Measurements from ENCODE around the gene GLI3.

The GLI3 gene

DNA sequence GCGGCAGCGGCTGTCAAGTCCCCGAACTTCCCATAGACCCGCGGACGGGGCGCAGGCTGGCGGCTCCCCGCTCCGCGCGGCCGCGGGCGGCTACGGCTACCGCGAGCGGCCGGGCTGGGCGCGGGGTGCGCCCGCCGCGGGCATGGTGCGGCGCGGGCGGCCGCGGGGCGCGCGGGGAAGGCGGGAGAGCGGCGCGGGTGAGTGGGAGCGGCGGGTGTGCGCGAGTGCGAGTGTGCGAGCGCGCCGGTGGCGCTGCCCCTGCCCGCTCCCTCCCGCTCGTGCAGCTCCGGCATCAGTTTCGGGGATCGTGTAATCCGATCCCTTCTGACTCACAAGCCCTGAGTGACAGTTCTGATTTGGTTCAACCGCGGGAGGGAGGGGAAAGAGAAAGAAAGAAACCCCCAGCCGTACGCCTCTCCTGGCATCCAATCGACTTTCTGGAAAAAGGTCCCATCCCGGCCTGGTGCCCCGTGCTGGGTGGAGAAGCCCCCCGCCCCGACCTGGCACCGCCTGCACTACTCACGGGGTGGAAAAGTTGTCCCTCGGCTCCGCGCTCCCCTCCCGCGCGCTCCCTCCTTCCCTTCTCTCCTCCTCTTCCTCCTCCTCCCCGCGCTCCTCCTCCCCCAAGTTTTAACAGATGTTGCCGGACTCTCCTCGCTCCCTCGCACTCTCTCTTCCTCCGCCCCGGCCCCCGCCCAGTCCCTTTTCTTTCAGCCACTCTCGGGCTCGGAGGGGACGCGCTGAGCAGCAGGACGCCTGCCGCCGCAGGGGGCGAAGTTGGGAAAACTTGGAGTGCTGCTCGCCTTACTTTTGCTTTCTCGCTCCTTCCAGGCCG, at the start of gene GLI3:
GLI3 (minus strand) TSS at position 234 of the 835 bp plus-strand sequence. CDS start 13,956 bp downstream, outside the sequence.
- DNase-seq = peak; percentile 7

- DNase-seq = no peak
Observed at GRCh38 chr7:42285383-42285824, 48.4 kb upstream of the GLI3 start.

GRCh38 chr7:42283553-42283952, 46.5 kb upstream of the GLI3 start:
- no peak for DNase-seq

- DNase-seq = no peak
Observed at GRCh38 chr7:42278344-42278743, 41.3 kb upstream of the GLI3 start.

GRCh38 chr7:42274053-42274452, 37.0 kb upstream of the GLI3 start:
- DNase-seq = no peak

DNA sequence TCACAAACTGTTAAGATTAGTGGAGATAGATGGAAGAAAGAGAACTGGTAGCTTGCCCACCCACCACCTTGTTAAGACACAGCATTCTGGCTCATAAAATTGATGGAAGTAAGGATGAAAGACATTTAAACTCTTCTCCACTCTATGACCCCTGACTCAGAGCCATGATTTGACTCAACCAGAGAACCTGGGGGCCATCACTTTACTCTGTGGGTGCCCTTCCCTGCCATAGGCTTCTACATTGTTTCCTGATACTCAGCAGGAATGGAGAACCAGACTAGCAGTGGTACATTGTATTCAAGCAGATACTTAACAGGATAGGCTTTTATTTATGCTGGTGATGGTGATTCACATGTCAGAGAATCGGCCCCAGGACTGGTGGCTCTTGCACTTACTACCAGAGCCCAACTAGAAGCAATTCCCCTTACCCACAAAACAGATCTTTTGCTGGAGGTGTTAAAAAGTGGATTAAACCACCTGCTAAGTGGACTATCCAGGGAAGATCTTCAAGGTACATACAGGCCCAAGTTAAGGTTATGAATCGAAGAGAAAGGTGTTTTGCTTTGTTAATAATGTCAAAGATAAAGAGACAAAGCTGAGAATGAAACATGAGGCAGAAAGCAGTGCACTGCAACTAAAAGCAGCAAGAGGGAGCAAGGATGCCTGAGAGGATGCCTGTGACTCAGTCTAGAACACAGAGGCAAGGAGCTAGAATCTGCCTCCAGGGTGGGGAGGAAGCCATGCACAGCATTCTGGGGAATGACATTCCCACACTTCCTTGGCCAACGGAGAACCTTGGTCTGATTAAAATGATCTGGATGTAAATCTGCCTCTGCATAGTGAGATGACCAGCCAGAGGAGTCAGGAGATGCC, 36.0 kb upstream of the GLI3 start:
- DNase-seq = no peak

GRCh38 chr7:42269161-42269560, 32.2 kb upstream of the GLI3 start:
- DNase-seq = no peak

DNA sequence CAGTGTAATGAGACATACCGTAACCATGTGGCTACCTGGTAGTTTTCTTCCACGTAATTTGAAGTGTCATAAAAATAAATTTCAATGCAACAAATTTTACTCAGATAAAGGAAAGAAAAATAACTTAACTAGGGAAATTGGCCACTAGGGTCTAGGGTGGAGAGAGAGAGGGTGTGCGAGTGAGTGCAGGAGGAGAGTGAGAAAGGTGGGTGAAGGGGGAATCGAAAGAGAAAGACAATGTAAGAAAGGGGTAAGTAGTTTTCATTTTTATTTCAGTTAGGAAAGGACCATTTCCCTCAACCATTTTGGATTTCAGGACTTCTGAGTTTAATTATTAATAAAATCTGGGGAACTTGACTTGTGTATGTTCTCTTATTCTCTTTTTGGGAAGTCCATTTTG, 27.7 kb upstream of the GLI3 start:
- DNase-seq = no peak

- DNase-seq = no peak
Observed at GRCh38 chr7:42263971-42264370, 27.0 kb upstream of the GLI3 start.

GRCh38 chr7:42262964-42263363, 26.0 kb upstream of the GLI3 start:
- DNase-seq = no peak

DNA sequence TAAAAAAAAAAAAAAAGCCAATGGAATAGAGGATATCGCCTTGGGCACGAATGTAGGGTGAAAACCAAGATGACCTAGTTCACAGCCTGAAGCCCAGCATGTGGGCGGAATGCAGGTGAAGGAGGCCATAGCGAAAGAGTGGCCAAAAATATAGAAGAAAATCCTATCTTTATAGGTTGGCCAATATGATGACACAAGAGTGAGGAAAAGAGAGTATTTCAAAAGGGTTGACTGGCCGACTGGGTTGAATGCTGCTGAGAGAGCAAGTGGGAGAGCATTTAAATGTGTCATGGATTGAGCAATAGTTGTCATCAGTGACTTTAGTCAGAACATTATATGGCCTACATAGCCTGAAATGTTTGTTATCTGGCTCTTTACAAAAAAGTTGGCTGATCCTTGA, 17.2 kb upstream of the GLI3 start:
- no peak for DNase-seq

GRCh38 chr7:42253316-42253715, 16.3 kb upstream of the GLI3 start:
- no peak for DNase-seq

GRCh38 chr7:42250411-42250810, 13.4 kb upstream of the GLI3 start:
- no peak for DNase-seq

GRCh38 chr7:42248579-42248978, 11.6 kb upstream of the GLI3 start:
- DNase-seq = no peak

GRCh38 chr7:42247301-42247700, 10.3 kb upstream of the GLI3 start:
- DNase-seq = no peak

DNA sequence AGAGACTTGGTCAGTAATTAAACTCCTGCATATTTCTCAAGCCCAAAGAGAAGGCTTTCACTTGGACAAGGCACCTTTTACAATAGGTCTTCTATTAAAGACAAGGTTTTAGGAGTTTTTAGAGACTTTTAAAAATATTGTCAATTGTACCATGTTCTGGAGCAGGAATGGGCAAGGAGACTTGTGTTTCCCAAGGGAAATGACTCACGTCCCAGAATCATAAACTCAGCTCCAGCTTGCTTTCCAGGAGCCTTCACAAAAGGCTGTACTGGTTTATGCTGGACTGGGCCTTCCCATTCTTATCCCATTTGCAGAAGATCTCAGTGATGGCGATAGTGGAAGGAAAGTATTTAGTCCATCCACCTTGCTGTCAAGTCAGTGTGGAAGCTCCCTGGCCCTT, 7.8 kb upstream of the GLI3 start:
- no peak for DNase-seq

DNA sequence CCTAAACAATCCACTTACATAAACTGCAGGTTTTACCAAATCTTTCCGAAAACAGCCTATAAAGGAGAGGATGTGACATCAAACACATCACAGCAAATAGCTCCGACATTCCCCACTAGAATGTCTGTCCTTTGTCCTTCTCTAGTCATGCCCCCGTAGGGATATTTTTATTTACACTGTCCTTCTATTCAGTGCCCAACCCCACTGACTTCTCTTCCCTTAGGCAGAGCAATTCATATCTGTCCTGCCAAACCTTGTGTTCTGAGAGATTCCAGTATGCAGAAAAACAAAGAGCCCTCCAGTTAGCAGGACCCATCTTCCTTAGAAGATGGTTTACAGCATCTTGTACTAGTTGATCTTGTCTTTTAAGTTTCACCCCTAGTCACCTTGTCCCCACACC, 5.4 kb upstream of the GLI3 start:
- no peak for DNase-seq

DNA sequence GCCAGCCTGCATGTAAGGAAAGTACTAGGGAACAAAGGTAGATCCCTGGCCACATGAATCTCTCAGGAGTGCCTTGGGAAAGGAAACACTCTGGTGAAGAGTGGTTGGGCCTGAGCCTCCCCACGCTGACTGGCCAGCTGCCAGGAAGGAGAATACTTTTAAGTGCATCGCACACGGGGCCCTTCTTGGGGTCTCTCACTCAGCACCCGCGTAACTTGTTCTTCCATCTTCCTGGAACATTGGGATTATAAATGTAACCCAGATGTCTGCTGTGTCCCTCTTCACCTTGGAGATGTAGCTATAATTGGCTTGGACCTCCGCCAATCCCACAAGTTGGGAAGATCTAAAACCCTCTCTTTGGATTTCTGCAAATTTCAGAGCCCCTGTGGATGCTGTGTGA, 4.4 kb upstream of the GLI3 start:
- no peak for DNase-seq

DNA sequence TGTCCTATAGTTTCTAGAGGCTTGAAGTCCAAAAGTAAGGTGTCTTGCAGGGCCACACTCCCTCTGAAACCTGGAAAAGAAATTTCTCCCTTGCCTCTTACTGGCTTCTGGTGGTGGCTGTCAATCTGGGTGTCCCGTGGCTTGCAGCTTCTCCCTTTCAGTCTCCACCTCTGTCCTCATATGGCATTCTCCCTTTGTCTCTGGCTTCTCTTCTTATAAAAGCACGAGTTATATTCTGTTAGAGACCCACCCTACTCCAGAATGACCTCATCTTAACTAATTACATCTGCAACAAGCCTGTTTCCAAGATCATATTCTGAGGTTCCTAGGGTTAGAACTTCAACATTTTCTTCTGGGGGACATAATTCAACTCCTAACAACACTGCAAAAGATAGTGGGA, 3.4 kb upstream of the GLI3 start:
- DNase-seq = no peak

DNA sequence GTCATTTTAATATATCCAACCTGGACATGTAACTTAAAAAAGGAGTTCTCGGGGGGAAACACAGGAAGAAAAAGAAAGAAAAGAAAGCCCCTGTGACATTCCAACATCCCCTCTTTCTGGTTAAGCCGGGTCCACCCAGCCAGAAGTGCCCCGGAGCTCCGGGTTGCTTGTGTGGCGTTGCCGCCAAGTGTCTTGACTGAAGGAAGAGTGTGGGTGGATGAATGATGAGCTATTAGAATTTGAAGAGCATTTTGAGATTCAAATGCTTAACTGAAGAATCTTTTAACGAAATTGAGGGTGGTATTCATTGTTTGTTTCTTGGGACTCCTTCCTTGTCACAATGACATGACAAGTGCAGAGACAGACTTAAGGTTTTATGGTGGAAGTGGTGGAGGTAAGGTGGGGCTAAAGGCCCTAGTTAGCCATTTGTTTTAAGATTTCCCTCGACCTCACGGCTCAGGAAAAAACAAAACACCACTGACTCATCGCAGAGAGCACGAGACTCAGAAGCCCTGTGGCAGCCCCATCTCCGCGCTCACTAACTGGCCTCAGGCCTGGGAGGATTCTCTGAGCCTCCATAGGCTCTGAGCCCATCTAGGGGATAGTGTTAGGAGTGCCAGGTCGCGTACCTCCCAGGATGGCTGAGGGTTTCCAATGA, 1.8 kb upstream of the GLI3 start:
- DNase-seq = no peak

GRCh38 chr7:42237811-42238541, 967 bp upstream of the GLI3 start:
- DNase-seq = no peak

GRCh38 chr7:42236266-42236975, 588 bp downstream of the GLI3 start:
- DNase-seq = no peak
